KMS-11 (cell line): ENCODE data around the gene EXO5.

ENCODE experiments used
- H2AFZ ChIP-seq: fragments of 200-600 bp; sonication (generic); 2 replicates; pipeline ENCODE4 v1.6.1; 2016; ENCODE audit warnings: antibody characterized with exemption, mixed run types, low read depth
- H3K27ac ChIP-seq: fragments of 200-600 bp; sonication (generic); 2 replicates; pipeline ENCODE4 v1.6.1; 2016; ENCODE audit warnings: mild to moderate bottlenecking, mixed run types
- H3K27me3 ChIP-seq: fragments of 200-600 bp; sonication (generic); 2 replicates; pipeline ENCODE4 v1.6.1; 2017; ENCODE audit warnings: mild to moderate bottlenecking, low read depth, mixed run types, moderate library complexity; ENCODE audit not compliant: insufficient read depth
- H3K36me3 ChIP-seq: fragments of 200-600 bp; sonication (generic); 2 replicates; pipeline ENCODE4 v1.6.1; 2017; ENCODE audit warnings: mild to moderate bottlenecking, mixed run types; ENCODE audit not compliant: insufficient read depth
- H3K4me1 ChIP-seq: fragments of 200-600 bp; sonication (generic); 2 replicates; pipeline ENCODE4 v1.6.1; 2016; ENCODE audit warnings: mild to moderate bottlenecking, low read depth, mixed run types; ENCODE audit not compliant: poor library complexity, severe bottlenecking
- H3K4me2 ChIP-seq: fragments of 200-600 bp; sonication (generic); 2 replicates; pipeline ENCODE4 v1.7.0; 2016; ENCODE audit warnings: mild to moderate bottlenecking, mixed run types
- H3K4me3 ChIP-seq: fragments of 200-600 bp; sonication (generic); IDR thresholded peaks from 2 replicates; pipeline ENCODE4 v1.6.1; 2017; ENCODE audit warnings: low read depth, low read length, mixed read lengths; ENCODE audit not compliant: insufficient read depth
- H3K79me2 ChIP-seq: fragments of 200-600 bp; sonication (generic); 2 replicates; pipeline ENCODE4 v1.6.1; 2016; ENCODE audit warnings: low read depth, mixed run types; ENCODE audit not compliant: insufficient read depth
- H3K9ac ChIP-seq: fragments of 200-600 bp; sonication (generic); 2 replicates; pipeline ENCODE4 v1.6.1; 2016; ENCODE audit warnings: mild to moderate bottlenecking, mixed run types
- H4K20me1 ChIP-seq: fragments of 200-600 bp; sonication (generic); 2 replicates; pipeline ENCODE4 v1.6.1; 2016; ENCODE audit warnings: mild to moderate bottlenecking, mixed run types; ENCODE audit not compliant: insufficient read depth
- TF ChIP-seq, protein P1 (sequence below): fragments of 200-600 bp; sonication (generic); conservative IDR thresholded peaks from 2 replicates; pipeline ENCODE4 v1.6.1; 2017; ENCODE audit warnings: low read depth, mild to moderate bottlenecking, antibody characterized with exemption, low read length, moderate library complexity, mixed read lengths

The EXO5 gene

DNA sequence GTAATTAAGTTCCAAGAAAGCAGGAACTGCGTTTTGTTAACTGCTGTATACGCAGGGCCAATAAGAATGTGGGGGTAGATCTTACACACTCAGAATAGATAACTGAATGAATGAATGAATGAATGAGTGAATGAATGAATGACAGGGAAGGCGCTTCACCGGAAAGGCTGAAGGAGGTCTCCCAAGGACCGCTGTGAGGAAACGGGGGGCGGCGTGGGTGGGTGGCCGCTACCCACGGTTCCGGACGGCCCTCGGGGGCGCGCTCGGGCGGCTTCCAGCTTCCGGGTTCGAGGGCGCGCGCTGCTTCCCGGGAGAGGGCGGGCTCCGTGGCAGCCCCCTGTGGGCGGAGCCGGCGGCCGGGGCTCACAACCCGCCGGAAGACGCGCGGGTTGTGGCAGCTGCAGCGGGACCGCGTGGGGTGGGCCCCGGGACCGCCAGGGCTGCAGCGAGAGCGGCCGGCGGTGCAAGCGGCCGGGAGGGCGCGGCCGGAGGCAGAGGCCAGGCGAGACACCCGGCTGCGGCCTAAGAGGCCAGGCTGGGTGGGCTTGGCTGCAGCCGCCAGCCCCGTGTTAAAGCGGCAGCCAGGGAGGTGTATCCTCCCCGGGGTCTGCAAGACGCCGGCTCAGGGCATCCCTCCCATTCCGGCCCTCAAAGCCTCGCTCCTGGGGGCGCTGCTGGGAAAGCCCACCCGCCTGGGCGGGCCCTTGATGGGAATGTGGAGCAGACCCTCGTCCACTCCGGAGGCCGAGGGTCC, 31.5 kb upstream of the EXO5 start, which contains the start of gene ZFP69:
ZFP69 (plus strand) TSS at position 367 of the 754 bp plus-strand sequence. CDS start 2,072 bp downstream, outside the sequence.
- no peaks in the 10 kb centered on the region for H4K20me1 ChIP-seq
- no peak within 1 kb of the TSS for H2AFZ ChIP-seq
- H3K27ac ChIP-seq = no peak within 1 kb of the TSS
- no peaks in the 10 kb centered on the region for H3K79me2 ChIP-seq
- TF ChIP-seq, protein P1, sequence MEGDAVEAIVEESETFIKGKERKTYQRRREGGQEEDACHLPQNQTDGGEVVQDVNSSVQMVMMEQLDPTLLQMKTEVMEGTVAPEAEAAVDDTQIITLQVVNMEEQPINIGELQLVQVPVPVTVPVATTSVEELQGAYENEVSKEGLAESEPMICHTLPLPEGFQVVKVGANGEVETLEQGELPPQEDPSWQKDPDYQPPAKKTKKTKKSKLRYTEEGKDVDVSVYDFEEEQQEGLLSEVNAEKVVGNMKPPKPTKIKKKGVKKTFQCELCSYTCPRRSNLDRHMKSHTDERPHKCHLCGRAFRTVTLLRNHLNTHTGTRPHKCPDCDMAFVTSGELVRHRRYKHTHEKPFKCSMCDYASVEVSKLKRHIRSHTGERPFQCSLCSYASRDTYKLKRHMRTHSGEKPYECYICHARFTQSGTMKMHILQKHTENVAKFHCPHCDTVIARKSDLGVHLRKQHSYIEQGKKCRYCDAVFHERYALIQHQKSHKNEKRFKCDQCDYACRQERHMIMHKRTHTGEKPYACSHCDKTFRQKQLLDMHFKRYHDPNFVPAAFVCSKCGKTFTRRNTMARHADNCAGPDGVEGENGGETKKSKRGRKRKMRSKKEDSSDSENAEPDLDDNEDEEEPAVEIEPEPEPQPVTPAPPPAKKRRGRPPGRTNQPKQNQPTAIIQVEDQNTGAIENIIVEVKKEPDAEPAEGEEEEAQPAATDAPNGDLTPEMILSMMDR = no peak
- H3K4me1 ChIP-seq = no peaks in the 10 kb centered on the region
- H3K36me3 ChIP-seq = no peaks in the 10 kb centered on the region
- H3K4me2 ChIP-seq = no peak within 1 kb of the TSS
- no peaks in the 10 kb centered on the region for H3K27me3 ChIP-seq
- no peak within 1 kb of the TSS for H3K4me3 ChIP-seq
- H3K9ac ChIP-seq = no peak within 1 kb of the TSS

DNA sequence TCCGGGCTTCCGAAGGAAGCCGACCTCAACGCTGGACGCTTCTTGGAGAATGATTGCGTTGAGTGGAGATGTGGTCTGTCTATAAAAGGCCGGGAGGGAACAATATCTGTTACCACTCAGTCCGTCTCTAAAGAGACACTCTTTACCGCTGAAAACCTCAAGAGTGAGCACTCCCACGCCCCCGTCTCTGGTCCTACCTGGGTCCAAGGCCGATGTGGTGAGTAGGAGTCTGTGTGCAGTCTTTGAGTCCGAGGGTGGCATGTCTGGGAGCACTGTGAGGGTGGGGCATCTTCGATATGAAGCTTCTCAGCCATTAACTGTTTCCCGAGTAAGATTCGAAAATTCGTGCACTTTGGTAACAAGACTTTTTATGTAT, 30.9 kb upstream of the EXO5 start:
- Histone ChIP-seq H3K4me2 (no peak overlapping the region), H3K27ac (no peak overlapping the region), H2AFZ (no peak overlapping the region)

DNA sequence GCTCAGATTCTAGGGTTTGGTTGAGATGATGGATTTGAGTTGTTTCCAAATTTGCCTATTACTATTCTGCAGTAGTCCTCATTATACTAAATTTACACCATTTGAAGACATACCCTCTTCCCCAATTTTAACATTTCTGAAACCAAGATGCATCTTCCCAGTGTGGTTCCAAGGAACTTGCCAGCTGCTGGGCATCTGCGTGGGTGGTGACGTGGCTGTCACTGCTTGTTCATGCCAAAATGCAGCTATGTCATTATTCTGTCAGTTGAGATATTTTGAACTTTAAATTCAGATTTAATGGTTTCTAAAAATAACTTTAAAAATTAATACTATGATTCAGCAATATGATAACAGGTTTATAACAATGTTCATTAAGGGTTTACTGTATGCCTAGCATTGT, 30.3 kb upstream of the EXO5 start:
- TF ChIP-seq, protein P1 = no peak
- Histone ChIP-seq H3K4me1 (no peaks in the 10 kb centered on the region), H3K36me3 (no peaks in the 10 kb centered on the region), H3K4me2 (no peak overlapping the region), H3K27me3 (no peaks in the 10 kb centered on the region), H3K79me2 (no peaks in the 10 kb centered on the region), H2AFZ (no peak overlapping the region), H3K4me3 (no peak overlapping the region), H3K27ac (no peak overlapping the region), H3K9ac (no peak overlapping the region), H4K20me1 (no peaks in the 10 kb centered on the region)

More for the DNA sequence above, 30.9 kb upstream of the EXO5 start:
- Histone ChIP-seq H3K4me1 (no peaks in the 10 kb centered on the region), H3K27me3 (no peaks in the 10 kb centered on the region), H4K20me1 (no peaks in the 10 kb centered on the region), H3K79me2 (no peaks in the 10 kb centered on the region), H3K9ac (no peak overlapping the region), H3K36me3 (no peaks in the 10 kb centered on the region), H3K4me3 (no peak overlapping the region)
- TF ChIP-seq, protein P1 = no peak

DNA sequence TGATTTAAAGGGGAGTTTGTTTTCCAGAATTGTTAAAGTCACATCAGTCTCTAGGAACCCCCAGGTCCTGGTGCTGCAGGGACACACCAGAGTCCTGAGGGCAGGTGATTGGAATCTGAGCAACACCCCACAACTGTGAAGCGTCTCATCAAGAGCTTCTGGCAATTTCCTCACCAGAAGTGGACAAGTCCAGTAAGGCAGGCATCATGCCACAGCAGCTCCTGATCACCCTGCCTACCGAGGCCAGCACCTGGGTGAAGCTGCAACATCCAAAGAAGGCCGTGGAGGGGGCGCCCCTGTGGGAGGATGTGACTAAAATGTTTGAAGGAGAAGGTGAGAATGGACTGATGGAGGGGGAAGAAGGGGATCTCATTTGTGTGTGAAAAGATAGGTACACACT, 29.4 kb upstream of the EXO5 start:
- no peaks in the 10 kb centered on the region for H3K4me1 ChIP-seq
- H3K4me3 ChIP-seq = no peak overlapping the region
- no peak overlapping the region for H3K9ac ChIP-seq
- no peak overlapping the region for H3K27ac ChIP-seq
- TF ChIP-seq, protein P1 = no peak
- no peaks in the 10 kb centered on the region for H3K27me3 ChIP-seq
- H4K20me1 ChIP-seq = no peaks in the 10 kb centered on the region
- no peaks in the 10 kb centered on the region for H3K79me2 ChIP-seq
- H2AFZ ChIP-seq = no peak overlapping the region
- H3K36me3 ChIP-seq = no peaks in the 10 kb centered on the region
- H3K4me2 ChIP-seq = no peak overlapping the region
